NK-92 treated with Interleukin-12 subunit alpha and Interleukin-12 subunit beta, amount 100 ng/mL, for 24 hours (cell line): ENCODE measurements around the gene TESK1.
"Not testable (repeated sequence)": the region's sequence is repeated elsewhere in the genome, so short reads cannot be mapped to it uniquely, and the experiment has no call there.

Experiments
- DNase-seq: peaks from one replicate; lab custom pipeline; 2025; lab: John Stamatoyannopoulos, UW

TESK1 gene

GRCh38 chr9:35583521-35583920, 21.5 kb upstream of the TESK1 start:
- DNase-seq, result not testable (repeated sequence)

- DNase-seq, result not testable (repeated sequence)
Measured at GRCh38 chr9:35584681-35585080, 20.4 kb upstream of the TESK1 start.

GRCh38 chr9:35588506-35588905, 16.6 kb upstream of the TESK1 start:
- not testable (repeated sequence) for DNase-seq

GRCh38 chr9:35593581-35593980, 11.5 kb upstream of the TESK1 start:
- DNase-seq, result no peak

GRCh38 chr9:35594471-35594870, 10.6 kb upstream of the TESK1 start:
- no peak for DNase-seq

- DNase-seq, result not testable (repeated sequence)
Measured at GRCh38 chr9:35596907-35597306, 8.2 kb upstream of the TESK1 start.

- DNase-seq, result no peak
Measured at GRCh38 chr9:35598866-35599590, 6.0 kb upstream of the TESK1 start.

- DNase-seq, result no peak
Measured at GRCh38 chr9:35599763-35600604, 5.1 kb upstream of the TESK1 start.

- no peak for DNase-seq
Measured at GRCh38 chr9:35603506-35603985, 1.5 kb upstream of the TESK1 start.

- peak; percentile 99 for DNase-seq
Measured at GRCh38 chr9:35603986-35604577, 980 bp upstream of the TESK1 start.

- no peak for DNase-seq
Measured at GRCh38 chr9:35605351-35606137, 482 bp downstream of the TESK1 start.

- no peak for DNase-seq
Measured at GRCh38 chr9:35606138-35606504, 1.1 kb downstream of the TESK1 start.

GRCh38 chr9:35606726-35607125, 1.7 kb downstream of the TESK1 start:
- DNase-seq, result no peak

- no peak for DNase-seq
Measured at GRCh38 chr9:35608221-35608620, 3.2 kb downstream of the TESK1 start.

- DNase-seq, result no peak
Measured at GRCh38 chr9:35609001-35609819, 4.1 kb downstream of the TESK1 start.

- DNase-seq, result no peak
Measured at GRCh38 chr9:35609820-35610163, 4.7 kb downstream of the TESK1 start.

- no peak for DNase-seq
Measured at GRCh38 chr9:35611230-35611797, 6.3 kb downstream of the TESK1 start.

- not testable (repeated sequence) for DNase-seq
Measured at GRCh38 chr9:35612066-35612465, 7.0 kb downstream of the TESK1 start.

GRCh38 chr9:35612843-35613242, 7.8 kb downstream of the TESK1 start:
- no peak for DNase-seq

GRCh38 chr9:35615981-35616680, 11.1 kb downstream of the TESK1 start:
- DNase-seq, result no peak
